GM20000 (cell line): ENCODE data around the gene HDAC4.

Experiments used
- DNase-seq: peaks from one replicate; pipeline ENCODE4 v3.0.0; 2012; ENCODE audit warnings: low spot score
- CTCF ChIP-seq: IDR thresholded peaks from 2 replicates; pipeline ENCODE4 v1.5.1; 2012; ENCODE audit warnings: mild to moderate bottlenecking, control low read depth; ENCODE audit errors: extremely low read depth, missing control alignments

Gene HDAC4

GRCh38 chr2:239224199-239224570 lies 176.6 kb downstream of the HDAC4 start:
- no peak for TF ChIP-seq CTCF
- DNase-seq: no peak

- no peak for TF ChIP-seq CTCF
- DNase-seq: no peak
These were observed 177.3 kb downstream of the HDAC4 start for GRCh38 chr2:239223310-239224198.

GRCh38 chr2:239222706-239223309 lies 178.0 kb downstream of the HDAC4 start:
- DNase-seq: no peak
- no peak for TF ChIP-seq CTCF

GRCh38 chr2:239222312-239222660 lies 178.5 kb downstream of the HDAC4 start:
- no peak for TF ChIP-seq CTCF
- no peak for DNase-seq

- DNase-seq: no peak
- TF ChIP-seq CTCF: no peak
These were observed 179.8 kb downstream of the HDAC4 start for GRCh38 chr2:239220981-239221396.

- DNase-seq: no peak
- no peak for TF ChIP-seq CTCF
These were observed 180.5 kb downstream of the HDAC4 start for GRCh38 chr2:239220341-239220740.

GRCh38 chr2:239216614-239217273 lies 184.1 kb downstream of the HDAC4 start:
- DNase-seq: peak; percentile 37
- no peak for TF ChIP-seq CTCF
